A204.1 (cell line): Measurements from ENCODE around the gene MYCBP2.
"Not testable (repeated sequence)": the region's sequence is repeated elsewhere in the genome, so short reads cannot be mapped to it uniquely, and the experiment has no call there.

Experiments used
- FAIRE-seq: peaks from 2 replicates; lab custom pipeline; 2012; peaks lifted over from hg19 to GRCh38; lab: Jason Lieb, UNC

Gene MYCBP2

DNA sequence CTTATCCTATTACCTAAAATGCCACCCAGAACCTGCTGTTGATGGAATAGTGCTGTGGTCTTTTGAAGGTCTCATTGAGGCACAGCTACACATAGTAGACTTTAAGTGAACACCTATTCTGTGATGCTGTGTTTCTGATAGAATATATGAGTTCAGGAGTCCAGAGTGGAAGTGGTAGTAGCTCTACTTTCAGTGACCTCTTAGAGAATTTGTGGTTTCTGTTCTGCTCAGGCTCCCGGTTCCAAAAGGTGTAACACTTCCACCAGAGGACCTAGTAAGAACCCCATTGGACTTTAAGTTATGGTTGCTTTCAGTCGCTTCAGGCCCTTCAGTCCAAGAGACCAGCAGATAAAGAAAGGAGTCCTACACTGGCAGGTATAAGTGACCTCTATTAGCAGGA is 11.4 kb upstream of the MYCBP2 start:
- no peak for FAIRE-seq

DNA sequence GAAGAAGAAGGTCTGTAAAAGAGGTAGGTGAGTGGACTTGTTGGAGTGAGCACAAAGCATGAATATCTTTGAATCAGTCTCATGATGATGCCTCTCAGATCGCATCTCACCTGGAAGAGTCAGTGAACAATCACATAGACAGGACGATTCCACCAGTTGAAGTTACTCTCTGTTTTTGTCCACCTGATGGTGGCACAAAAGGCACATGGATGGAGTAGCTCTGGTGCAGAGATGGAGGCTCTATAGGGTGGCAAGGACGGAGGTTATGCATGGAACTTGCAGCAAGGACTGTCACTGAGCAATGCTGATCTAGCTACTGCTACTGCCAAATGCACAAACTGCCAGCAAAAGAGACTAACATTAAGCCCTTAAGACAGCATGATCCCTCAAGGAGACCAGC is 10.3 kb upstream of the MYCBP2 start:
- no peak for FAIRE-seq

DNA sequence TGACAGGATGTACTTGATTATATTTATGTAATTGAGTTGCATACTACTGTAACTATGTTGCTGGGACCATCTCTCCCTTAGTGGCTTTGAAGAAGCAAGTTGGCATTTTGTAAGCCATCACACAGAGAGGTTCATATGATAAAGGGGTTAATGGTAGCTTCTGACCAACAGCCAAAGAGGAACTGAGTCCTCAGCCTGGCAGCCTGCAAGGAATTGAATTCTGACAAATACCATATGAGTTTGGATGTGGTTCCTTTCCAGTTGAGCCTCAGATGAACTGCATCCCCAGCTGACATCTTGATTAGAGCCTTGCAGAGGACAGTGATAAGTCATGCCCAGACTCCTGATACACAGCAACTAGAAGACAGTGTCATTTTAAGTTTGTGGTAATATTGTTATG is 8.6 kb upstream of the MYCBP2 start:
- no peak for FAIRE-seq

DNA sequence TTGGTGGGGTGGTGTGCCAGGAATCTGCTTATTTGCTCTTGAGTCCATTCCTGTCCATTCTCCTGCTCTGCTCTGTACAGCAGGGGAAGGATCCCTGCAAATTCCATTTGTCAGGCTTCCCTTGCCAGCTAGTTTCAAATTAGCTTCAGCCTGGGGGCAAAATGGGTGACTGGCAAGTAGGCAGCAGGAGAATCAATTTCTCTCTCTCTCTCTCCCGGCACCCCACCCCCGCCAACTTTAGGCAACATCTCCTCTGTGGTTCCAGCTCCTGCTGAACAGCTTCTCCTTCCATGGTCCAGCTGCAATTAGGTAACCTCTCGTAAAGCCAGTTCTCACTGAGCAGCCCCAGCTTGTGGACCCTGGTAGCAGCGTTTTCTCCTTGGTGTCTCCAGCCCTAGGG is 6.7 kb upstream of the MYCBP2 start:
- FAIRE-seq = no peak

DNA sequence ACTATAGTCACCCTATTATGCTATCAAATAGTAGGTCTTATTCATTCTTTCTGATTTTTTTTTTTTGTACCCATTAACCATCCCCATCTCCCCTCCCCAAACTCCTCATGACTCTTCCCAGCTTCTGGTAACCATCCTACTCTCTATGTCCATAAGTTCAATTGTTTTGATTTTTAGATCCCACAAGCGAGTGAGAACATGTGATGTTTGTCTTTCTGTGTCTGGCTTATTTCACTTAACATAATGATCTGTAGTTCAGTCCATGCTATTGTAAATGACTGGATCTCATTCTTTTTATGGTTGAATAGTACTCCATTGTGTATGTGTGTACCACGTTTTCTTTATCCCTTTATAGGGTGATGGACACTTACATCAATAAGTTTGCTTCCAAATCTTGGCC is 4.5 kb upstream of the MYCBP2 start:
- no peak for FAIRE-seq

DNA sequence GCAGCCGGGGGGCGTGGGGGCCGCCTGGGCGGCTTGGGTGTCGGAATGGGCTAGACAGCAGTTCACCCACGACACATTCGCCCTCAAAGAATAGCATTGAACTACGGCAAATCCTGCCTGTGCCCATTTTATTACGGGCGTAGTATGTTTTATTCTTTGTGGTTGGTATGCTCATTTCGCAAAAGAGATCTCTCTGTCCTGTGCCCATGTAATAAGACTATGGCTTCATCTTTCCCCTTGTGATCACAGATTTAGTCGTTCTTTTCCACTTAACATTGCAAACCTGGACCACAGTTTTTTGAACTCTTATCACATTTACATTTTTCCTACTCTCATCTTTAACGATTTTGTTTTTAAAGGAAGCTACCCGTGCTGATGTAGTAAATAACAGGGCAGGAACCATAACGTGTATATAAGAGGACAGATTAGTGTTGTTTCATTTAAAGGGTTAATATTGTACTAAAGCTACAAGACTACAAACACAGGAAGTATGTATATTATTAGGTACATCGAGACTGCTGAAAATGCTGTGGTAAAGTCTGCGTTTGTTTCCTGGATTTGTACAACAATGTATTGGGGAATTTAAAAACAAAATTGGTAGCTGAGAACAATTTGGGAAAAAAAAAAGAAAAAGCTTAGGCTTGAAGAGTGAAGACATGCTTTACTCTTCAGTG is 3.2 kb upstream of the MYCBP2 start:
- peak; percentile 41 for FAIRE-seq

DNA sequence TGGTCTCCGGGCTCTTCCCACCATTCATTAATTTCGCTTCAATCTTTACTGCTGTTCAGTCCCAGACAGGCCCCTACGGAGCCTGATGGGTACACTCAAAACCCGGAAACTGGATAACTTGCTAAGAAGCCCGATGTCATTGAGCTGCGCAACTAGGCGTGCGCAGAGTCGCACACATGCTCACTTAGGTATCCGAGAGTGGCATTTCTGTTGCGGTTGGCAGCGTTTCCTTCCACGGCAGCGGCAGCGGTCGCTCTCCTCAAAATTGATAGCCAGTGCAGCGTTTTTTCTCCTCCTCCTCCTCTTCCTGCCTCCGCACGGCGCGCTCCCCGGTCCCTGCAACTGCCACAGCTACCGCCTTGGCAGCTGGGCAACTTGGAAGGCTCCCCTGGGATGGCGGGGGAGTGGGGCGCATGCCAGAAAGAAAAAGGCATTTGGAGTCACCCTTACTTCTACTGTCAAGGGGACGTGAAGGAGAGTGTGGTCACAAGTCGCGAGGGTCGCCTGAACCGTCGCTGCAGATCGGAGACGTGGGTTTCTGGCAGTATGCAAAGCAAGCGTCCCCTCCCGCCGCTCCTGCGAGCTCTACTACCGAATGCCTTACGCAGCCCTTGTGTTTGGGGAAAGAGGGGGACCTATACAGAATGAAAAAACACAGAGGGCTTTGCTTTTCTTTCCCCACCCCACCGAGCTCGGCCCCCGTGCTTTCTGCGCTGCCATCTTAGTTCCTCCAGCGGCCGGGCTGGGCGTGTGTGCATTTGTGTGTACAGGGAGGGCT is 2.4 kb upstream of the MYCBP2 start:
- peak; percentile 88 for FAIRE-seq

DNA sequence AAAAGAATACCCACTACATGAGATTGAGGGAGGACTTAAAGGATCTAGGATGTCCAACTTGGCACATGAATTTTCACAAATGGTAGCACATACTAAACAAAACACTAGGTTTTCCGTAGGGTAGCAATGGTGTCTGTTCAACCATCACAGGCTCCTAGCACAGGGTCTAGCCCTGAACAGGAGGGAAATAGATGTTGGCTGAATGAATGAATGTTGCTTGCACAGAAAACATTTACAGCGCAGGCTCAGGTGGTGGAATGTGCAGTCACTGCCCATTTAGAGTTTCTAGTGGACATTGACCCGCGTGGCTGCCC is 1.9 kb upstream of the MYCBP2 start:
- no peak for FAIRE-seq

DNA sequence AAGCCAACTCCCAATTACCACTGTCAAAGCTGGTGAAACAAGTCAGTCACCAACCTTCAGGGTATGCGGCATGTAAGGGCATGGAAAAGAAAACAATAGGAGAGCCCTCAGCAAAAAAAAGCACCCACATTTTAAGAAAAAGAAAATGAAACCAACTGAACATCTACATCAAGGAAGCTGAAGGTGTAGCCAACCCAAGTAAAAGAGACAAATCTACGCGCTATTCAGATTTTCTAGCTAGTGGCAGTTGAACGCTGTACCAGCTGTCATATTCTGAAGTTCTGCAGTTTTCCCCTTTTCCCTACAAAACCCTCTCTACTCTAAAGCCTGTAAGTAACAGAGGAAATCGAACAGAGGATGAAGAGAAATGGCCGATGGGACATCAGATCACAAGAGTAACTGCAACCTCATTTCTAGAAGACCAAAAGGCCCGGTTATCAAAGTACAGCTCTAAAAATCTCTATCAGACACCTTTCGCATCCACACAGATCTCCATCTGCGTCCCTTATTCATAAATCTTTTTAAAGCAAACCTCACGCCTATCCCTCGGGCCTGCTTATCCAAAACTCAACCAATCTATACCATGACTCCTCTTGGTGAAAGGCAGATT is 1.4 kb downstream of the MYCBP2 start:
- no peak for FAIRE-seq

DNA sequence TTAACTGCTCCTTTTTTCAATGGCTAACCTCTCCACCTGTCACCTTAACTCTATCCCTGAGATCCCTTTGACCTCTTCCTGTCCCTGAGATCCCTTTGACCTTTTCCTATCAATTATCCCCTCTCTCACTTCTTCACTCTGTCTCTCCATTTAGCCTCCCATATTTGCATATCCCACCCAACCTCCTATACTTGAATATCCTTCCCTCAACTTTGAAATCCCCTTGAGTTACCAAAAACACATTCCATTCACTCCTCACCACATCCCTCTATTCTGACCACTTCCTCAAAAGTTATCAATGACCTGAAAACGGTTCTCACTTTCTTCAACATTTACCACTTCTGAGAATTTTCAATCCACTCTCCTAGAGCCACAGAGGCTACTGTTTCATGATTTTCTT is 3.0 kb downstream of the MYCBP2 start:
- no peak for FAIRE-seq

DNA sequence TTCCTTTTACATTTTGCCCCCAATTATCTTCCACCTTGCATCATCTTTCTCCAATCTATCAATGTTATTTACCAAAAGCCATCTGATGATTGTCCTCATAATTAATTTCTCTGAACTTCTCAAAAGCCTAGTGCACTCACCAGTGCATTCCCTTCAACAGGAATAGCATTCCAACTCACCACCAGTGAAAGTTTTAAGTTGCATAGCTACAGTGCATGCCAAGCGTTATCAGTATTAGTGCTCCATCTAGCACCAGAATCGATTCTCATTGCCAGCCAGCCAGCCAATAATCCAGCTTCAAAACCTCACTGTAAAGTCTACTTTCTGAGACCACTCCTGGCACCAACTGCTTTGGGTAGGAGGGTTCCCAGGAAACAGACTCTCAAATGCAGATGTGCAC is 7.4 kb downstream of the MYCBP2 start:
- FAIRE-seq = no peak

DNA sequence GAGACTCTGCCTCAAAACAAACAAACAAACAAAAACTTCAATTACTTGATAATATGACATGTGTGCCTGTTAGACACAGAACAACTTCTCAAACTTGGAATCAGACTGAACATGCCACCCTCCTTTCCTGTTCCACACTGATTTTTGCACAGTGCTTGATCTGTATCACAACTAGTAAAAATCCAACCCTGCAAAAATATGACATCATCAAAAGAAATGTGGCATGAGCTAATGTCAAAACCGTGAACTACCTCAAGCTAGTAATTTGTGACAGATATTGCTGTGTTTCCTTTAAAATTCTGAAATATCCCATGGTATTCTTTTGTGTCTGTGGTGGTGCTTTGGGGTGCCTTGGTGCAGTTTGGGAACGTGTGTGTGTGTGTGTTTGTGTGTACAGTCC is 8.2 kb downstream of the MYCBP2 start:
- FAIRE-seq = no peak

DNA sequence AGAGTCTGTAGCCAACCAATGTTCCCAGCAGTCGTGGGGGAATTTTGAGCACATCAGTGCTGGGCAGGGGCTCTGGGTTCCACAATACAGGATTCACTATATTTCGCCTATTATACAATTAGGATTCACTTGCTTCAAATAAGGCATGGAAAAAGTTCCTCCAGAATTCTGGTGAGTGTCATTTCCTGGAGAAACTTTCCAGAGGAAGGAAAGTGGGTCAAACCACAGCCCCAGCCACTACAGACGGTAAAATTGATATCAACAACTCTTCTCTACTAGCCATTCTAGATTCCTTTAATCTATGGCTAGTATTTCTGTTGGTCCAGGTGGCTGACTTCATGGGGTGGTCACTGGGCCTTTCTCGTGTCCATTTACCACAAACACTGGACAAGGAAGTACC is 10.5 kb downstream of the MYCBP2 start:
- no peak for FAIRE-seq

DNA sequence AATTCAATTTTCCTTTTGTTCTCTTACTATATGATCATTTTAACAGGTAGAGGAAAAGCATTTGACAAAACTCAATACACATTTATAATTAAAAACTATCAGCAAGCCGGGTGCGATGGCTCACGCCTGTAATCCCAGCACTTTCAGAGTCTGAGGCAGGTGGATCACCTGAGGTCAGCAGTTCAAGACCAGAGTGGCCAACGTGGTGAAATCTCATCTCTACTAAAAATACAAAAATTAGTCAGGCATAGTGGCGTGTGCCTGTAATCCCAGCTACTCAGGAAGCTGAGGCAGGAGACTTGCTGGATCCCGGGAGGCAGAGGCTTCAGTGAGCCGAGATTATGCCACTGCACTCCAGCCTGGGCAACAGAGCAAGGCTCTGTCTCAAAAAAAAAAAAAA is 11.4 kb downstream of the MYCBP2 start:
- FAIRE-seq = not testable (repeated sequence)

DNA sequence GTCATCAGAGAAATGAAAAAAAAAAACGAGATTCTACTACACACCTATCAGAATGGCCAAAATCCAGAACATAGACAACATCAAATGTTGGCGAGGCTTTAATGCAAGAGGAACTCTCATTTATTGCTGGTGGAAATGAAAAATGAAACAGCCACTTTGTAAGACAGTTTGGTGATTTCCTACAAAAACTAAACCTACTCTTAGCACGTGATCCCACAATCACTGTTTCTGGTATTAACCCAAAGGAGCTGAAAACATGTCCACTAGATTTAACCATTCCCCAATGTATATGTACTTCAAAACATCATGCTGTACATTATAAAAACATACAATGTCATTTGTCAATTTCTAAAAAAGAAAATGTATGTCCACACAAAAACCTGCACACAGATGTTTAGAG is 13.0 kb downstream of the MYCBP2 start:
- FAIRE-seq = no peak

DNA sequence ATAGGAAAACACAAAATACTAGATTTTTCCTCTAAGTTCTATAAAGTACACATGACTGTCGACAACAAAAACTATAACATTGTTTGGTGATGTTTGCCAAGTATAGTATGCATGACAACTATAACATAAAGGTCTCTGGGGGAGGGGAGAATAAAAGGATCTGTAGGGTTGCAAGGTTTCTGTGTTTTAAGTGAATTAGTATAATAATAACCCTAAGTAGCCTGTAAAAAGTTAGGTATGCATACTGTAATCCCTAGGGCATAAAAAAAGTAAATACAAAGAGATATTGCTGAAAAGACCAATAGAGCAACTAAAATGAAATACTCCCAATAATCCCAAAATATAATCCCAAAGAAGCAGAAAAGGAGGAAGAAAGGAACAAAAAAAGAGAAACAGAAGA is 14.6 kb downstream of the MYCBP2 start:
- FAIRE-seq = no peak

DNA sequence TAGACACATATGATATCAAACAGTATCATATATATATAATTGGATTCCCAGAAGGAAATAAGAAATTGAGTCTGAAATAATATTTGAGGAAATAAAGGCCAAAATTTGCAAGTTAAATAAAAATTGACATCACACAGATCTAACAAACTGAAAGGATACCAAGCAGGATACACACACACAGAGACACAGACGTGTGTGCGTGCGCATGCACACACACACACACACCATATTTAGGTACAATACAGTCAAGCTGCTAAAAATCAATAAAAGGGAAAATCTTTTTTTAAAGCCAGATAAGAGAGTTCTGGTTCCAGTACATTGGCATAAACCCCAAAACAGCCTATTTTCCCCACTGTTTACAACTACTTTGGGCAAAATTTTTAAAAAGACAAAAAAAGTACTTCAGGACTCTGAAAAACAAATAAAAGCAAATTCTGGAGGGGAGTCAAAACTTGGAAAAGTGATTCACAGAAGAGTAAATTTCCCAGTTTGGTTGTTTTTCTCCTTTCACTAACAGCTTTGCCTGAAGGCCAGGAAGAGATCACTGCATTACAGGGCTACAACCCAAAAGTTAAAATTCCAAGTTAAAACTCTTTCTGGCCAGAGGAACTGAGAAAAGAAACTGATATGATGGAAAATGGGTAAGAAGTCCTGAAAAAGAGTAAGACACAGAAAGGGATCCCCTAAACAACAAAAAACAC is 16.2 kb downstream of the MYCBP2 start:
- no peak for FAIRE-seq

DNA sequence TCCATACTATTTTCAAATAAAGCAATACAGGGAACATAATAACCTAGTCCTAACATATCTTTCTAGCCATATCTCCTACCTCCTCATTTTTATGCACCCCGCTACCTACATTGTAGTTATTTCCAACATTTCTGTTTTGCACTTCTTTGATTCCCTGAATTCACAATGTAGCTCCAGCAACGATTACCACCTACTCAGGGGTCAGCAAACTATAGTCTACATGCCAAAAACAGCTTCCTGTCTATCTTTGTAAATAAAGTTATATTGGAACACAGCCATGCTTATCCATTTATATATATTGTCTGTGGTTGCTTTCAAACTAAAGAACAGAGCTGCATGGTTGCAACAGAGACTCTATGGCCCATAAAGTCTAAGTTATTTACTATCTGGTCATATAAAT is 16.7 kb downstream of the MYCBP2 start:
- no peak for FAIRE-seq

DNA sequence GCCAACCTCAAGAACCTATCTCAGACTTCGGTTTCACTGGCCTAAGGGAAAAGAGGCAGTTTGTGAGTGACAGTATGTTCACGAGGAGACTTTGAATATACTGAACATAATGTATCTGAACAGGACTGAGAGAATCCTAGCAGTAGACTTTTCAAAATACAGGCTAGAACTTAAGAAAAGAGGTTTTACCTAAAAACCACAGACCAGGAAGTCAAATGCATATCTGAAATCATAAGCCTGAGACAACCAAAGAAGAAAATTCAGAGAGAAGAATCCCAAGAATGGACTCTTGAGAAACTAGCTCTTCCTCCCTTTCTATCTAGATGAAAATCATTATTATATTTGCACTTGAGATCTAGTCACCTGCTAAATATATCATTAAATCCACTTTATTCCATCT is 17.6 kb downstream of the MYCBP2 start:
- no peak for FAIRE-seq

DNA sequence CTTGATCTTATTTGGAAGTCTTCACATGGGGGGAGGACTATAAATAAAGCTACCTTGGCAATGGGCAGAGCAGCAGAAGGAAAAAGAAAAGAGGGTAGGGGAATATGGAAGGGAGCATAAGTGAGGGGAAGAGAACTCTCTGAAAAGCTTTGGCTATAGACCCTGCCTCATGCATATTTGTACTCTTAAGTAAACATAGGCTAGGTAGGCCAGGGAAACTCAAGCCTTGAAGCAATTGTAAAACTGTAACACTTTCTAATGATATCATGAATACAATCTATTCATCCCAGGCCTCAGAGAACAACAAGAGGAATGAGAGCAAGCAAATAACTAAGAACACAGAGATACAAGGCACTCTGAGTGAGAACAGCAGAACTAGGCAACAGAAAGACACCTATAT is 20.4 kb downstream of the MYCBP2 start:
- FAIRE-seq = no peak

DNA sequence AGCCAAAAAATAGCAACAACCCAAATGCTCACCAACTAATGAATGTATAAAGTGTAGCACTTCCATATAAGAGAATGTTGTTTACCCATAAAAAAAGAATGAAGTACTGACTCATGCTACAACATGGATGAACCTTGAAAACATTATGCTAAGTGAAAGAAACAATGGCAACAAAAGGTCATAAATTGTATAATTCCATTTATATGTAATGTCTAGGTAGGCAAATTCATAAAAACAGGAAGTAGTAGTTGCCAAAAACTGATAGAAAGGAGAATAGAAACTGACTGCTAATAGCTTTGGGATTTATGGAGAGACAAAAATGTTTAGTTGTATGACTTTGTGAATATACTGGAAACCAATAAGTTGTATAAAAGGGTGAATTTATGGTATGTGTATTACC is 21.6 kb downstream of the MYCBP2 start:
- no peak for FAIRE-seq

DNA sequence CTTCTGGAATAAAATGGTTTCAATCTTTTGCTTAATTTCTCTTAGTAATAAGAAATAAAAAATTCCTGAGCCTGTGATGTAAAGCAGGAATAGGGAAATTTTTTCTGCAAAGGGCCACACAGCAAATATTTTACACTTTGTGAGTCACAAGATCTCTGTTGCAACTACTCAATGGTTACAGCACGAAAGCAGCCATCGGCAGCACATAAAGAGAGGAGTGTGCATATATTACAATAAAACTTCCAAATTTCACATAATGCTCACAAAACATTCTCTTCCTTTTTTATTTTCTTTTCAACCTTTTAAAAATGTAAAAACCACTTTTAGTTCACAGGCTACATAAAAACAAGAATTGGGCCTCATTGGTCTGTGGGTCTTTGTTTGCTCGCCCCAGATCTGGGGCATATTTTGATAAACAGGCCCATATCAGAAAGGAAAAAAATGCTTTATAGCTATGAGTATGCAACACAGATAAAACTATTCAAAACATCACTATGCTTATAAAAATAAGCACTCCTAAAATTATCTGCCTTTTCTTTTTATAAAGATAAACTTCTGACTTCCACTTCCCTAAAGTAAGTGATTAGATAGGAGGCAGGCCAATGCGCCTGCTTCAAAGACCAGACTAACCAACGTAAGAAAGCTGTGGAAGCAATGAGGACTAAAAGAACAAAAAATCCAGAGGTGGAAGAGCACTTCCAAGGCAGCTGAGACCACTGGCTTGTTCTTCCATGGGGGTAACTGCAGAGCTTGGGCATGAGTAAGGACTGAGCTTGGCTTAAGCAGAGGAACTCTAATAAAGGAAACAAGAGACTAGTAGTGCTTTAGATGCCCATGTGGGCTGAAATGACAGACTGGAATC is 26.5 kb downstream of the MYCBP2 start:
- no peak for FAIRE-seq
